Glutamatergic neuron (in vitro differentiated cells): ENCODE data around the gene CAMK1D. TPM values are rescaled to one million over a fixed set of nuclear protein-coding genes. Genes with fewer than 3 reads are reported as not detected.

Experiments
- DNase-seq: peaks from one replicate; pipeline ENCODE4 v3.0.0; 2022
- H3K27ac Mint-ChIP-seq: one replicate; pipeline ENCODE4 v1.8.0; 2020; ENCODE audit warnings: mild to moderate bottlenecking, mixed read lengths, inconsistent platforms; ENCODE audit not compliant: unreplicated experiment
- H3K27me3 Mint-ChIP-seq: one replicate; pipeline ENCODE4 v1.8.0; 2020; ENCODE audit warnings: mild to moderate bottlenecking, moderate library complexity, mixed read lengths, inconsistent platforms; ENCODE audit not compliant: unreplicated experiment
- H3K36me3 Mint-ChIP-seq: one replicate; pipeline ENCODE4 v1.8.0; 2020; ENCODE audit warnings: mild to moderate bottlenecking, mixed read lengths, inconsistent platforms; ENCODE audit not compliant: unreplicated experiment
- H3K4me1 Mint-ChIP-seq: one replicate; pipeline ENCODE4 v1.8.0; 2020; ENCODE audit warnings: mild to moderate bottlenecking, low read depth, mixed read lengths, inconsistent platforms; ENCODE audit not compliant: unreplicated experiment
- H3K4me3 Mint-ChIP-seq: one replicate; pipeline ENCODE4 v1.8.0; 2020; ENCODE audit warnings: mild to moderate bottlenecking, mixed read lengths, inconsistent platforms; ENCODE audit not compliant: unreplicated experiment
- H3K9me3 Mint-ChIP-seq: one replicate; pipeline ENCODE4 v1.8.0; 2020; ENCODE audit warnings: mild to moderate bottlenecking, moderate library complexity, mixed read lengths, inconsistent platforms; ENCODE audit not compliant: unreplicated experiment
- CTCF ChIP-seq: fragments of 200-600 bp; sonication (generic); IDR thresholded peaks from one replicate; pipeline ENCODE4 v1.5.0; 2021; ENCODE audit not compliant: partially characterized antibody, unreplicated experiment
- total RNA-seq: library from RNA; stranded (reverse); fragmentation: NEBNext Ultra II Directional; extraction: Animal tissue kit (Norgen Biotek cat#: 25700); gene quantifications from one replicate; pipeline ENCODE4 v1.2.1, GENCODE V29; 2021; ENCODE audit not compliant: unreplicated experiment

Gene CAMK1D
- total RNA-seq, 1 donor from 2014 or later = 29.8 TPM

GRCh38 chr10:12868229-12868628, 518.9 kb downstream of the CAMK1D start:
- Mint-ChIP-seq H3K9me3 (peaks cover 1% of the 10 kb centered on the region), H3K27me3 (peaks cover 2% of the 10 kb centered on the region), H3K4me3 (no peak overlapping the region), H3K27ac (no peak overlapping the region), H3K4me1 (no peaks in the 10 kb centered on the region), H3K36me3 (no peaks in the 10 kb centered on the region)
- no peak for DNase-seq
- no peak for TF ChIP-seq CTCF

DNA sequence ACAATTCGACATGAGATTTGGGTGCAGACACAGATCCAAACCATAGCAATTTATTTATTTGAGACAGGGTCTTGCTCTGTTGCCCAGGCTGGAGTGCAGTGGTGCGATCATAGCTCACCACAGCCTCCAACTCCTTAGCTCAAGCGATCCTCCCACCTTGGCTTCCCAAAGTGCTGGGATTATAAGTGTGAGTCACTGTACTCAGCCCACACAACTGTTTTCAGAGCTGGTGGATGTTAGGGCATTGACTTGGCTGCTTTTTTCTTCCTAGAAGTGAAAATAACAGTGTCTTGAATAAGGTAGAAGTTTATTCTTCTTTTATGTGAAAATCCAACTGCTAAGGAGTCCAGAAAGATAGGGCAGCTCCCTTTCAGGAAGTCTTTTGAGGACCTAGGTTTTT, 520.1 kb downstream of the CAMK1D start:
- no peaks in the 10 kb centered on the region for H3K4me1 Mint-ChIP-seq
- H3K27ac Mint-ChIP-seq = no peak overlapping the region
- TF ChIP-seq CTCF = no peak
- H3K27me3 Mint-ChIP-seq = peaks cover 2% of the 10 kb centered on the region
- no peak overlapping the region for H3K4me3 Mint-ChIP-seq
- no peaks in the 10 kb centered on the region for H3K36me3 Mint-ChIP-seq
- peaks cover 1% of the 10 kb centered on the region for H3K9me3 Mint-ChIP-seq
- no peak for DNase-seq

DNA sequence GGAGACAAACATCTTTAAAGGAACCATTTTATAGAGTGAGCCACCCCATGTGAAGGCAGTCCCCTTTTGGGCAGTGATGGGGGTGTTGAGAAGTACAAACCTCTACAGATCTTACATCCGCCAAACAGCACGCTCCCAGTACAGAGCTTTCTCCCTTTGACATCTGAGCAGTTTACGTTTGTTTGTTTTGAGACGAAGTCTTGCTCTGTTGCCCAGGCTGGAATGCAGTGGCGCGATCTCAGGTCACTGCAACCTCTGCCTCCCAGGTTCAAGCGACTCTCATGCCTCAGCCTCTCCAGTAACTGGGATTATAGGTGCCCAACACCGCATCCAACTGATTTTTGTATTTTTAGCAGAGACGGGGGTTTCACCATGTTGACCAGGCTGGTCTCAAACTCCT, 523.2 kb downstream of the CAMK1D start:
- no peak for DNase-seq
- peaks cover 1% of the 10 kb centered on the region for H3K4me1 Mint-ChIP-seq
- H3K4me3 Mint-ChIP-seq = no peak overlapping the region
- H3K27ac Mint-ChIP-seq = no peak overlapping the region
- no peaks in the 10 kb centered on the region for H3K27me3 Mint-ChIP-seq
- peaks cover 1% of the 10 kb centered on the region for H3K9me3 Mint-ChIP-seq
- no peak for TF ChIP-seq CTCF
- no peaks in the 10 kb centered on the region for H3K36me3 Mint-ChIP-seq

DNA sequence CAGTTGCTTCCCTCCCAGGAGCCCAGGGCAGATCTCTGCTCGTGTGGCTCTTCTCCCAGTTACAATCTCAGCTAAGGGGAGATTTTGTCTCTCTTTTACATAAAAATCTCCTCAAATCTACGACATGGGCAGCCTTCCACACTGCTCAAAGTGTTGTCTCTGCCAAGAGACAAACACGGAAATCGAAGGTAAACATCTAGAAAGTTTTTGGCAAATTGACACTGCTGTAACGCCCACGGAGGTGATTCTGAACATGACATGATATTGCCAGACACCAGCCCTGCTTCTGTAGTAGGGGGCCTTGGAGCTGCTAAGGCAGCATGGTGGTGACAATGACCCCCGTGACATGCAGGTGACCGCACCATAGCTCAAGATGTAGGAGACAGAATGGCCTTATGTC, 523.8 kb downstream of the CAMK1D start:
- no peak for DNase-seq
- Mint-ChIP-seq H3K27ac (no peak overlapping the region), H3K4me3 (no peak overlapping the region), H3K9me3 (peaks cover 1% of the 10 kb centered on the region), H3K4me1 (peaks cover 1% of the 10 kb centered on the region), H3K36me3 (no peaks in the 10 kb centered on the region), H3K27me3 (no peaks in the 10 kb centered on the region)
- TF ChIP-seq CTCF = no peak

DNA sequence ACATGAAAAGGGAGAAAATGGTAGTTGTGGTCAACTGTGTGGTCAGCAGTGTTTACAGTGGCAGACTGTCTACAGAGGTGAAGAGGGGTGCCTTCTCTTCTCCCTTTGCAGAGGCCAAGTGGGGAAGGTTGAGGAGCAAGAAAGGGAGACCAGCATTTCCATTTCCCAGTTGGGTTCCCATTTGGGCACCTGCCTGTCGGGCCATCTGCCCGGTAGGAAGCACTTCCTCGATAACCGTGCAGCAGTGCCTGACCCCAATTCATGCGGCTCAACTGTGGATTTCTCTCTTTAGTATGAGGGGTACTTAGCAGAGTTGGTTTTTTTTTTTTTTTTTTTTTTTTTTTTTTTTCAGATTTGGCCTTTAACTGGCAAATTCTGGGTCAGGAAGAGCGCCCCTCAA, 525.2 kb downstream of the CAMK1D start:
- Mint-ChIP-seq H3K9me3 (peaks cover 2% of the 10 kb centered on the region), H3K36me3 (no peaks in the 10 kb centered on the region), H3K27ac (no peak overlapping the region), H3K4me1 (peaks cover 1% of the 10 kb centered on the region), H3K27me3 (no peaks in the 10 kb centered on the region), H3K4me3 (no peak overlapping the region)
- TF ChIP-seq CTCF = no peak
- DNase-seq = no peak
